AG04450 (cell line): Measurements from ENCODE around the gene GABBR1. TPM values are rescaled to one million over a fixed set of nuclear protein-coding genes. Genes with fewer than 3 reads are reported as not detected.

Experiments
- CTCF ChIA-PET: fragments of 300-600, 350-600 bp; formaldehyde crosslinking; extraction: SDS; loops from one replicate; lab custom pipeline; 2022; ENCODE audit warnings: antibody characterized with exemption, inconsistent platforms; lab: Charles Lee
- POLR2A ChIA-PET: fragments of 350-600 bp; formaldehyde crosslinking; extraction: SDS; loops from one replicate; lab custom pipeline; 2021; ENCODE audit warnings: antibody characterized with exemption, inconsistent platforms; lab: Yijun Ruan, JAX
- DNase-seq: peaks from one replicate; pipeline ENCODE4 v3.0.0-alpha.2; 2011; ENCODE audit warnings: low read depth, low spot score
- H3K27ac ChIP-seq: one replicate; pipeline ENCODE4 v1.5.1; 2012; ENCODE audit warnings: low read depth, low read length, control low read depth
- H3K27me3 ChIP-seq: one replicate; pipeline ENCODE4 v1.6.0; 2012; ENCODE audit warnings: low read length; ENCODE audit not compliant: control insufficient read depth, insufficient read depth
- H3K4me3 ChIP-seq: 2 replicates; pipeline ENCODE4 v1.5.1; 2011; ENCODE audit warnings: mild to moderate bottlenecking, low read depth, low read length, control low read depth
- H3K9me3 ChIP-seq: 2 replicates; pipeline ENCODE4 v1.5.1; 2012; ENCODE audit warnings: low read length; ENCODE audit not compliant: control insufficient read depth, insufficient read depth
- polyA plus RNA-seq: library from polyadenylated mRNA; depleted of rRNA; stranded (reverse); fragments of >200 nt; gene quantifications from 2 replicates; pipeline ENCODE4 v1.2.3, GENCODE V29; 2011
- TF ChIP-seq, protein P1 (sequence below): IDR thresholded peaks from 2 replicates; pipeline ENCODE4 v1.5.1; 2011; ENCODE audit warnings: low read depth, low read length, control low read depth, inconsistent platforms

GABBR1 gene
- polyA plus RNA-seq, 1 experiment: 14.6 TPM

DNA sequence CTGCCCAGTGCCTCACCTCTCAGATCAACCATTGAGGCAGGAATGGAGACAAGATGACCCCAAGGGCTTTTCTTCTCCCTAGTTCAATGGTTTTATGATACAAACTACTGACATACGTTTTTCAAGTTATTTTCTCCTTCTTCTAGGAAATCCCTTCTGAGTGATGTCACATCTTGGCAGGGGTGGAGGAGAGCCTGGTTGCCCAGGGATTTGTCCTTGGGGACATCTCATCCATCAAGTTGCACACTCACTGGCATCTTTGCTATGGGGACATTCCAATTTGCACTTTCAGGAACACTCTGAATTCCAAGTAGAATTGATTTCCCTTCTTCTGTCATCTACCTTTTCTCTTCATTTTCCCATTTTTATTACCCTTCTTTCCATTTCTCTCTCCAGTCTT, 38.0 kb upstream of the GABBR1 start:
- Histone ChIP-seq H3K27ac (no peak overlapping the region), H3K4me3 (no peak overlapping the region), H3K9me3 (no peaks in the 10 kb centered on the region), H3K27me3 (peaks cover 7% of the 10 kb centered on the region)
- TF ChIP-seq, protein P1, sequence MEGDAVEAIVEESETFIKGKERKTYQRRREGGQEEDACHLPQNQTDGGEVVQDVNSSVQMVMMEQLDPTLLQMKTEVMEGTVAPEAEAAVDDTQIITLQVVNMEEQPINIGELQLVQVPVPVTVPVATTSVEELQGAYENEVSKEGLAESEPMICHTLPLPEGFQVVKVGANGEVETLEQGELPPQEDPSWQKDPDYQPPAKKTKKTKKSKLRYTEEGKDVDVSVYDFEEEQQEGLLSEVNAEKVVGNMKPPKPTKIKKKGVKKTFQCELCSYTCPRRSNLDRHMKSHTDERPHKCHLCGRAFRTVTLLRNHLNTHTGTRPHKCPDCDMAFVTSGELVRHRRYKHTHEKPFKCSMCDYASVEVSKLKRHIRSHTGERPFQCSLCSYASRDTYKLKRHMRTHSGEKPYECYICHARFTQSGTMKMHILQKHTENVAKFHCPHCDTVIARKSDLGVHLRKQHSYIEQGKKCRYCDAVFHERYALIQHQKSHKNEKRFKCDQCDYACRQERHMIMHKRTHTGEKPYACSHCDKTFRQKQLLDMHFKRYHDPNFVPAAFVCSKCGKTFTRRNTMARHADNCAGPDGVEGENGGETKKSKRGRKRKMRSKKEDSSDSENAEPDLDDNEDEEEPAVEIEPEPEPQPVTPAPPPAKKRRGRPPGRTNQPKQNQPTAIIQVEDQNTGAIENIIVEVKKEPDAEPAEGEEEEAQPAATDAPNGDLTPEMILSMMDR: no peak
- POLR2A ChIA-PET: no interaction called here
- DNase-seq: no peak
- CTCF ChIA-PET: interaction anchor here (0.9 to 1.8 kb wide), 2 partner anchors 18 to 26 kb away, joined by 4 to 6 read pairs; no protein-coding TSS in a partner anchor

DNA sequence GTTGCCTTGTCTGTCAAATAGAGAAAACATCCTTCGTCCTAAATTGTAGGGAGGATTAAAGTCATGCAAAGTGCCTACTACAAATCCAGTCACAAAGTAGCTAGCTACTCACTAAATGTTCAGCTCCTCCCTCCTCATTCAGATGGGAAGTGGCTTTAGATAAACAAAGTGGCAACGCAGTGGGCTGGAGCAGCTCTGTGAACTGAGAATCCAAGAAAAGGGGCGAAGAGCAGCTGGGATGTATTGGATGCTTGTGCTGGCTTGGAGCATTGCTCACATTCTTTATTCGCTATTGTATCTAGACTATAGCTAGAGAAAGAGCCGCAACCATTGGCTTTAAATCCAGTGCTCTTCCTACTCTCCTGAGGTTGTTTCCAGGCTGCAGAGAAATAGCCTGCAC, 34.2 kb upstream of the GABBR1 start:
- POLR2A ChIA-PET: no interaction called here
- H3K27me3 ChIP-seq: peaks cover 8% of the 10 kb centered on the region

DNA sequence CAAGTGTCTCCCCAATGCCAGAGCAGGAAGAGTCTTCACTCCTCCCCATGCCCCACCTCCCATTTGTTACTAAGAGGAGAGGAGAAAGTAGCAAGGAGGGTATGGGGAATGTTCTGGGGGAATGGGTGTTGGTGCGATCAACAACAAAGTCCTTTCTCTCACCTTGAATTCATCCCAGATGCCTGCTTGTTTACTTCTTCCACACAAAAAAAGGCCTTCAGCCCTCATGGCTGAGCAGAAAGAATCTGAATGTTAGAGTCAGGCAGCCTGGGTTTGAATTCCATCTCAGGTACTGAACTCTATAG, 33.8 kb upstream of the GABBR1 start:
- Histone ChIP-seq H3K27me3 (peaks cover 8% of the 10 kb centered on the region), H3K27ac (no peak overlapping the region), H3K4me3 (no peak overlapping the region), H3K9me3 (no peaks in the 10 kb centered on the region)
- TF ChIP-seq, protein P1: no peak
- ChIA-PET CTCF (interaction anchor here (0.8 to 7.6 kb wide), 3 partner anchors 14 to 22 kb away, joined by 3 to 185 read pairs (median 6); no protein-coding TSS in a partner anchor), POLR2A (no interaction called here)
- DNase-seq: no peak

More for the DNA sequence above, 34.2 kb upstream of the GABBR1 start:
- TF ChIP-seq, protein P1: no peak
- Histone ChIP-seq H3K27ac (no peak overlapping the region), H3K9me3 (no peaks in the 10 kb centered on the region), H3K4me3 (no peak overlapping the region)
- no peak for DNase-seq
- CTCF ChIA-PET: interaction anchor here (0.8 to 7.6 kb wide), 3 partner anchors 15 to 22 kb away, joined by 3 to 185 read pairs (median 6); no protein-coding TSS in a partner anchor

DNA sequence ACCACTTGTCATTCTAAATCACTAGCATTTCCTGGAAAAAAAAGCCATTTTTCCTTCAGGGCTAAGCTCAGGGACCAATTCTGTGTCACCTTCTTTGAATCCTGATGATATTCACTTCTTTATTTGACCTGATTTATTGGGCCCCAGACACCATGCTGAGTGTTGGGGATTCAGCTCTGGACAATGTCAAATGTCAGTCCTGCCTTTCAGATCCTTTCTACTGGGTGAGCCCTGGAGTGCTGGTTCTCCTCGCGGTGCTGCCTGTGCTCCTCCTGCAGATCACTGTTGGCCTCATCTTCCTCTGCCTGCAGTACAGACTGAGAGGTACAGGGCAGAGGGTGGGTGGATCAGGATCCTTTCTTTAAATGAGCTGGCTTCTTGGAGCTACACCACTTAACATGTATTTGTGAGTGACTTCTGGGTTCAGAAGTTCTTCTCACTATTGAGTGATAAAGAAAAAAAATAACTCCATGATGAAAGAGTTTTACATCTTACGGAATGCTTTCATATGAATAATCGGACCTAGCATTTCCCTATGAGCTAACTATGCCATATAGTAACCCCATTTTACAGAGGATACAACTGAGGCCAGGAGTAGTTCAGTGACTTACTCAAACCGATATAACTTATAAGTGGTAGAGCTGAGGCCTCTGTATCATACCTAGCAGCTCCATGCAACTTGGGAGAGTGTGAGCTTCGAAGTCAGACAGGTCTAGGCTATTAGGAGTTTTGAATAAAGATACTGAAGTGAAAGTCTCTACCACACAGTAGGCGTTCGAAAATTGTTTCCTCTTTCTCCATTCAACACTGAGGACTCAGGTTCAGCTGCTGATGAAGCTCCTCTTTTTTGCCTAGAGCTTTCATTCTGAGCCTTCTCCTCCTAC, 33.2 kb upstream of the GABBR1 start:
- H3K4me3 ChIP-seq: no peak overlapping the region
- no peaks in the 10 kb centered on the region for H3K9me3 ChIP-seq
- ChIA-PET CTCF (interaction anchor here (0.8 to 7.6 kb wide), 3 partner anchors 14 to 21 kb away, joined by 3 to 185 read pairs (median 6); no protein-coding TSS in a partner anchor), POLR2A (no interaction called here)
- DNase-seq: no peak
- no peak overlapping the region for H3K27ac ChIP-seq
- peaks cover 8% of the 10 kb centered on the region for H3K27me3 ChIP-seq
- TF ChIP-seq, protein P1: no peak
